Loucy (cell line): Measurements from ENCODE around the gene ADIPOR1.

Experiments used
- CTCF ChIP-seq: fragments of 200-600 bp; sonication (generic); conservative IDR thresholded peaks from 2 replicates; pipeline ENCODE4 v1.5.1; 2014; ENCODE audit warnings: mild to moderate bottlenecking, antibody characterized with exemption, low read length
- EZH2phosphoT487 ChIP-seq: fragments of 200-600 bp; IDR thresholded peaks from 2 replicates; pipeline ENCODE4 v1.6.1; 2018; ENCODE audit warnings: antibody characterized with exemption, mild to moderate bottlenecking, moderate library complexity, borderline replicate concordance

- no peak for TF ChIP-seq CTCF
- TF ChIP-seq EZH2phosphoT487, result no peak
Measured at GRCh38 chr1:202968351-202968750, 10.2 kb upstream of the ADIPOR1 start.
